Gastrocnemius medialis (tissue), 4 donors: Measurements from ENCODE around the gene OSBPL2. TPM values are rescaled to one million over a fixed set of nuclear protein-coding genes. Genes with fewer than 3 reads are reported as not detected.

Experiments
- ATAC-seq, 2 donors: fragments of 150-250 bp; one replicate each; pipeline ENCODE4 v1.9.1; 2016
- DNase-seq, 2 donors: peaks; one replicate each; pipeline ENCODE4 v3.0.0-alpha.2; 2019
- H3K27ac ChIP-seq, 4 donors: fragments of 200-600 bp; sonication (generic); 1 replicate in 1 of 4; 2 replicates in 3 of 4; pipeline ENCODE4 v1.5.1; 2016 to 2018; ENCODE audit warnings: mild to moderate bottlenecking in 2 of 4, moderate library complexity in 1 of 4
- H3K27me3 ChIP-seq, 3 donors: fragments of 200-600 bp; sonication (generic) in 2 of 3; 1 replicate in 1 of 3; 2 replicates in 2 of 3; pipeline versions ENCODE4 v1.5.1 to v1.6.0; 2016 to 2019; ENCODE audit warnings: mild to moderate bottlenecking in 1 of 3, moderate library complexity in 1 of 3
- H3K36me3 ChIP-seq, 2 donors: fragments of 200-600 bp; sonication (generic) in 1 of 2; one replicate each; pipeline ENCODE4 v1.5.1; 2017 to 2018
- H3K4me1 ChIP-seq, 2 donors: fragments of 200-600 bp; sonication (generic) in 1 of 2; one replicate each; pipeline ENCODE4 v1.5.1; 2016 to 2017; ENCODE audit warnings: mild to moderate bottlenecking in 2 of 2
- H3K4me3 ChIP-seq, 4 donors: fragments of 200-600 bp; sonication (generic) in 3 of 4; 1 replicate in 1 of 4; 2 replicates in 3 of 4; pipeline ENCODE4 v1.5.1; 2016 to 2019; ENCODE audit warnings: mild to moderate bottlenecking in 2 of 4
- H3K9me3 ChIP-seq, 3 donors: fragments of 200-600 bp; sonication (generic) in 2 of 3; 1 replicate in 1 of 3; 2 replicates in 2 of 3; pipeline ENCODE4 v1.5.1; 2016 to 2019
- POLR2A ChIP-seq, 2 donors: fragments of 450-650 bp; IDR thresholded peaks; one replicate each; pipeline ENCODE4 v1.6.1; 2017; ENCODE audit warnings: antibody characterized with exemption in 2 of 2, mild to moderate bottlenecking in 2 of 2, moderate library complexity in 2 of 2
- in situ Hi-C, 4 donors: fragments of 200-750 bp; cut with MboI; loops; one replicate each; pipeline versions ENCODE4 v1.15.0 to v1.8.0; 2017; ENCODE audit warnings: low sequenced_read_pairs in 4 of 4
- intact Hi-C: fragments of 100-400 bp; cut with DNase I; formaldehyde crosslinking; loops from one replicate; pipeline ENCODE4 v1.15.1; 2023; ENCODE audit warnings: low total_unique reads
- total RNA-seq, 4 donors: library from RNA; depleted of rRNA; stranded (reverse); fragments of >200 nt; gene quantifications; one replicate each; pipeline versions ENCODE4 v1.1.0 to v1.2.3, GENCODE V29; 2016
- TF ChIP-seq, protein P1 (sequence below), 5 experiments: fragments of 450-650 bp in 3 of 5; fragments of 200-600 bp in 2 of 5; sonication (generic) in 2 of 5; IDR thresholded peaks in 4 of 5; conservative IDR thresholded peaks in 1 of 5; 1 replicate in 4 of 5; 2 replicates in 1 of 5; pipeline ENCODE4 v1.5.1; 2016 to 2019; ENCODE audit warnings: antibody characterized with exemption in 5 of 5, mild to moderate bottlenecking in 3 of 5, moderate library complexity in 3 of 5

Gene OSBPL2
- total RNA-seq, 4 donors from 2014 or later: 15.8 to 26.4 (median 19.6) TPM

GRCh38 chr20:62303340-62304226, 65.3 kb downstream of the OSBPL2 start:
- H3K27me3 ChIP-seq: no peaks in the 10 kb centered on the region
- peaks cover 0 to 38% of the 10 kb centered on the region in 2 donors for H3K36me3 ChIP-seq
- no peak for TF ChIP-seq POLR2A (IDR thresholded peaks at IDR 0.05)
- TF ChIP-seq, protein P1, sequence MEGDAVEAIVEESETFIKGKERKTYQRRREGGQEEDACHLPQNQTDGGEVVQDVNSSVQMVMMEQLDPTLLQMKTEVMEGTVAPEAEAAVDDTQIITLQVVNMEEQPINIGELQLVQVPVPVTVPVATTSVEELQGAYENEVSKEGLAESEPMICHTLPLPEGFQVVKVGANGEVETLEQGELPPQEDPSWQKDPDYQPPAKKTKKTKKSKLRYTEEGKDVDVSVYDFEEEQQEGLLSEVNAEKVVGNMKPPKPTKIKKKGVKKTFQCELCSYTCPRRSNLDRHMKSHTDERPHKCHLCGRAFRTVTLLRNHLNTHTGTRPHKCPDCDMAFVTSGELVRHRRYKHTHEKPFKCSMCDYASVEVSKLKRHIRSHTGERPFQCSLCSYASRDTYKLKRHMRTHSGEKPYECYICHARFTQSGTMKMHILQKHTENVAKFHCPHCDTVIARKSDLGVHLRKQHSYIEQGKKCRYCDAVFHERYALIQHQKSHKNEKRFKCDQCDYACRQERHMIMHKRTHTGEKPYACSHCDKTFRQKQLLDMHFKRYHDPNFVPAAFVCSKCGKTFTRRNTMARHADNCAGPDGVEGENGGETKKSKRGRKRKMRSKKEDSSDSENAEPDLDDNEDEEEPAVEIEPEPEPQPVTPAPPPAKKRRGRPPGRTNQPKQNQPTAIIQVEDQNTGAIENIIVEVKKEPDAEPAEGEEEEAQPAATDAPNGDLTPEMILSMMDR (IDR thresholded peaks at IDR 0.05 in 4 of 5, conservative IDR thresholded peaks at IDR 0.05 in 1 of 5): no peak
- intact Hi-C loops (loop anchor here (2.0 to 10.0 kb wide), 3 partner anchors 21 to 501 kb away; partner anchors contain the start of gene OGFR), in situ Hi-C loops (loop anchor here in 1 of 4 donors (10.0 kb wide), 1 partner anchor 81 kb away; the partner anchor contains the start of gene RPS21)
- H3K4me3 ChIP-seq: peak overlapping the region; percentile 61 to 96 (median 70)
- H3K9me3 ChIP-seq: no peaks in the 10 kb centered on the region
- H3K27ac ChIP-seq: peak overlapping the region; percentile 90 to 100 (median 98)
- H3K4me1 ChIP-seq: peaks cover 30 to 50% of the 10 kb centered on the region in 2 donors
- ATAC-seq (no peak), DNase-seq (no peak)

DNA sequence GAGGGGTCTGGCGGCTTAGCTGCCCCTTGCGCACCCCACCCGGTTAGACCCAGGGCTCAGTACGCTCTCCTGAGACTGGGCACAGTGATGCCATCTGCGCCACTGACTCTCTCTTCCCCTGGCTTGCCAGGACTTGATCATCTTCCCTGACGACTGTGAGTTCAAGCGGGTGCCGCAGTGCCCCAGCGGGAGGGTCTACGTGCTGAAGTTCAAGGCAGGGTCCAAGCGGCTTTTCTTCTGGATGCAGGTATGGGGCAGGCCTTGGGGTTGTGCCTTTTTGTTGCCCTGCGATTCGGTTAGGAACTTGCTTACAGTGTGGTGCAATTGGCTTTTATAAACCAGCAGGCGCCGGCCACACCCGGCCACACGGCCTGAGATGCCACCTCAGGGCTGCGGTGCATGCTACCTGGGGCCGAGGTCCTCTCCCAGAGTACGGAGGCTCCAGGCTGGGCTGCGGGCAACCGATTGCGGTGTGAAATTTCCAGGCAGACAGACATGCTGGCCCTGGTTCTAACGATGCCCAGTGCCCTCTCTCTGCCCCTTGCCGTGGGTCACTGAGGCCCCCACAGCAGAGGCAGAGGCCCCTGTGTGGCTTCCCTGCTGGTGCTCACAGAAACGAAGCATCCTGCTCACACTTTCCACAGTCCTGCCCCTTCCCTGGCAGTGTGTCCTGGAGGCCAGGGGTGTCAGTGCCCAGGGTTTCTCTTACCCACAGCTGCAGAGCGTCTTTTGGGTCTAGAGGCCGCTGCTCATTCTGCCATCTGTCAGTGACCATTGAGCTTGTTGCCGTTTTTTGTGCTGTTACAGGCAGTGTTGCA, 66.2 kb downstream of the OSBPL2 start:
- Histone ChIP-seq H3K27ac (peak overlapping the region; percentile 90 to 100 (median 98)), H3K9me3 (no peaks in the 10 kb centered on the region), H3K4me3 (peak overlapping the region; percentile 61 to 96 (median 70)), H3K27me3 (no peaks in the 10 kb centered on the region), H3K4me1 (peaks cover 31 to 53% of the 10 kb centered on the region in 2 donors), H3K36me3 (peaks cover 0 to 44% of the 10 kb centered on the region in 2 donors)
- DNase-seq (no peak), ATAC-seq (no peak)
- intact Hi-C loops: loop anchor here (5.0 to 10.0 kb wide), 2 partner anchors 193 to 500 kb away; partner anchors contain the start of gene OGFR
- no peak for TF ChIP-seq POLR2A (IDR thresholded peaks at IDR 0.05)
- TF ChIP-seq, protein P1 (IDR thresholded peaks at IDR 0.05 in 4 of 5, conservative IDR thresholded peaks at IDR 0.05 in 1 of 5): no peak
- in situ Hi-C loops: loop anchor here in 1 of 4 donors (10.0 kb wide), 1 partner anchor 80 kb away; the partner anchor contains the start of gene RPS21

DNA sequence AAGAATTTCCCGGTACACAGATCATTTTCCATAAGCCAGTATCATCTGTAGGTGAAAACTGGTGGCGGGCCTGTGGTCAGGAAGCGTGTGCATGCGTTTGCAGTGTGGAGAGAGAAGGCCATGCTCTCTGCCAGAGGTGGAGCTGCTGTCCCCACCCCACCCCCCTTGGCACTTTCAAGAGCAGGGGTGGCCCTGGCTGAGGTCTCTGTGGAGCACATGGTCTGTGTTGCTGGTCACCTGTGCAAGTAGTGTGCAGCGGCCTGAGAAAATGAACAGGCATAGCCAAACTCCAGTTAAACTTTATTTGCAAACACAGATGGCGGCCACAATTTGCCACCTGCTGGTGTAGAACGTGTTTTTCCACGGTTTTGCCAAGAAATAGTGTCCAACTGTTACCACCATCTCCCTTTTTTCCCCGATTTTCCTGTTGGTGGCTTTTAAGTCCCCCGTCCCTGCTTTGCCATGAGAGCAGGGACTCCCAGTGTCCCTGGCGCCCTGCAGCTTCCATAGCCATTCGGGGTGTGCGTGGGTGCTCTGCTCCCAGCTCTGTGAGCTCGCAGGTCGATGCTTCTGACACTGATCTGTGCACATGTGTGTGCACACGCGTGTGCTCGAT, 66.9 kb downstream of the OSBPL2 start:
- TF ChIP-seq POLR2A (IDR thresholded peaks at IDR 0.05): no peak
- TF ChIP-seq, protein P1 (IDR thresholded peaks at IDR 0.05 in 4 of 5, conservative IDR thresholded peaks at IDR 0.05 in 1 of 5): no peak
- H3K36me3 ChIP-seq: peaks cover 0 to 44% of the 10 kb centered on the region in 2 donors
- H3K27ac ChIP-seq: peak overlapping the region; percentile 90 to 100 (median 98)
- ATAC-seq: no peak
- DNase-seq: peak in 1 of 2 donors; percentile 56
- in situ Hi-C loops: loop anchor here in 1 of 4 donors (10.0 kb wide), 1 partner anchor 80 kb away; the partner anchor contains the start of gene RPS21
- no peaks in the 10 kb centered on the region for H3K9me3 ChIP-seq
- intact Hi-C loops: loop anchor here (10.0 kb wide), 1 partner anchor 500 kb away; the partner anchor contains the start of gene OGFR
- H3K4me1 ChIP-seq: peaks cover 31 to 53% of the 10 kb centered on the region in 2 donors
- H3K27me3 ChIP-seq: no peaks in the 10 kb centered on the region
- H3K4me3 ChIP-seq: peak overlapping the region in 3 of 4 donors; percentile 61 to 96 (median 62)
